Cardiac muscle cell (in vitro differentiated cells and primary cell): ENCODE results near the gene TMEM123. TPM values are rescaled to one million over a fixed set of nuclear protein-coding genes. Genes with fewer than 3 reads are reported as not detected.

Source experiments
- DNase-seq, 2 donors: peaks; one replicate each; pipeline versions ENCODE4 v3.0.0 to v3.0.0-alpha.2; 2010 to 2017; ENCODE audit warnings: low read depth in 1 of 2, low spot score in 1 of 2
- H3K27ac ChIP-seq: fragments of 200-600 bp; sonication (generic); 2 replicates; pipeline ENCODE4 v1.5.1; 2016
- H3K27me3 ChIP-seq: fragments of 200-600 bp; sonication (generic); 2 replicates; pipeline ENCODE4 v1.6.0; 2016; ENCODE audit warnings: control low read depth
- H3K36me3 ChIP-seq: fragments of 200-600 bp; sonication (generic); 2 replicates; pipeline ENCODE4 v1.5.1; 2016; ENCODE audit warnings: control low read depth
- H3K4me1 ChIP-seq: fragments of 200-600 bp; sonication (generic); 2 replicates; pipeline ENCODE4 v1.8.1; 2017; ENCODE audit warnings: low read depth, mild to moderate bottlenecking, mixed run types
- H3K4me3 ChIP-seq: fragments of 200-600 bp; sonication (generic); 2 replicates; pipeline ENCODE4 v1.5.1; 2016; ENCODE audit warnings: mild to moderate bottlenecking
- H3K9me3 ChIP-seq: fragments of 200-600 bp; sonication (generic); 2 replicates; pipeline ENCODE4 v1.5.1; 2017; ENCODE audit warnings: low read depth, mild to moderate bottlenecking, control low read depth
- polyA plus RNA-seq: library from polyadenylated mRNA; unstranded; fragments of >200 nt; fragmentation: Nextera tagmentation; extraction: Ambion mirVana; gene quantifications from 2 replicates; pipeline ENCODE4 v1.2.1, GENCODE V29; 2016
- total RNA-seq: library from RNA; depleted of rRNA; stranded (reverse); fragments of >200 nt; gene quantifications from 2 replicates; pipeline ENCODE4 v1.2.3, GENCODE V29; 2016
- TF ChIP-seq, protein P1 (sequence below): IDR thresholded peaks from 2 replicates; pipeline ENCODE4 v1.5.1; 2012; ENCODE audit warnings: low read depth, mild to moderate bottlenecking, low read length

TMEM123 gene
- total and polyA plus RNA-seq, 2 experiments from 2014 or later, result 86.3 to 92.6 TPM

DNA sequence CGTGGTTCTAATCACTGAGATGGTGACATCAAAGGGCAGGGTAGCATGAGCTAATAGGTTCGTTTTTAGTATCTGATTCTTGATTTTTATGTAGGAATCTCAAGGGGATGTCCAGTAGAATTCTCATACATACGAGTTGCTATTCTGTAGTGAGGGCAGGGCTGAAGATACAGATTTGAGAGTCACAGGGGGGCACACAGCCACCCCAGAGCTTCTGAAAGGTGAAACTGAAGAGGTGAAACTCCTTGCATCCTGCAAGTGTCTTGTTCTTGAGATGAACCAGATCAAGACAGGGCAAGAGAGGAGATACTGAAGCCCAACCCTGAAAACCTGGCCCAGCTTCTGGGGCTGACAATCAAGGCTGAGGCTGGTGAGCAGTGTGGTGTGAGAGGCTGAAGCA lies 35.6 kb upstream of the TMEM123 start:
- TF ChIP-seq, protein P1, sequence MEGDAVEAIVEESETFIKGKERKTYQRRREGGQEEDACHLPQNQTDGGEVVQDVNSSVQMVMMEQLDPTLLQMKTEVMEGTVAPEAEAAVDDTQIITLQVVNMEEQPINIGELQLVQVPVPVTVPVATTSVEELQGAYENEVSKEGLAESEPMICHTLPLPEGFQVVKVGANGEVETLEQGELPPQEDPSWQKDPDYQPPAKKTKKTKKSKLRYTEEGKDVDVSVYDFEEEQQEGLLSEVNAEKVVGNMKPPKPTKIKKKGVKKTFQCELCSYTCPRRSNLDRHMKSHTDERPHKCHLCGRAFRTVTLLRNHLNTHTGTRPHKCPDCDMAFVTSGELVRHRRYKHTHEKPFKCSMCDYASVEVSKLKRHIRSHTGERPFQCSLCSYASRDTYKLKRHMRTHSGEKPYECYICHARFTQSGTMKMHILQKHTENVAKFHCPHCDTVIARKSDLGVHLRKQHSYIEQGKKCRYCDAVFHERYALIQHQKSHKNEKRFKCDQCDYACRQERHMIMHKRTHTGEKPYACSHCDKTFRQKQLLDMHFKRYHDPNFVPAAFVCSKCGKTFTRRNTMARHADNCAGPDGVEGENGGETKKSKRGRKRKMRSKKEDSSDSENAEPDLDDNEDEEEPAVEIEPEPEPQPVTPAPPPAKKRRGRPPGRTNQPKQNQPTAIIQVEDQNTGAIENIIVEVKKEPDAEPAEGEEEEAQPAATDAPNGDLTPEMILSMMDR, result no peak
- Histone ChIP-seq H3K4me3 (no peak overlapping the region), H3K9me3 (no peaks in the 10 kb centered on the region), H3K27me3 (no peaks in the 10 kb centered on the region), H3K27ac (no peak overlapping the region), H3K4me1 (no peaks in the 10 kb centered on the region), H3K36me3 (no peaks in the 10 kb centered on the region)
- no peak for DNase-seq

GRCh38 chr11:102487214-102487613 lies 34.6 kb upstream of the TMEM123 start:
- Histone ChIP-seq H3K4me3 (no peak overlapping the region), H3K27me3 (no peaks in the 10 kb centered on the region), H3K9me3 (no peaks in the 10 kb centered on the region), H3K27ac (no peak overlapping the region), H3K36me3 (no peaks in the 10 kb centered on the region), H3K4me1 (no peaks in the 10 kb centered on the region)
- TF ChIP-seq, protein P1, result no peak
- no peak for DNase-seq

- H3K9me3 ChIP-seq, result no peaks in the 10 kb centered on the region
- no peak overlapping the region for H3K27ac ChIP-seq
- no peak overlapping the region for H3K4me3 ChIP-seq
- DNase-seq, result no peak
- H3K27me3 ChIP-seq, result no peaks in the 10 kb centered on the region
- H3K36me3 ChIP-seq, result no peaks in the 10 kb centered on the region
- TF ChIP-seq, protein P1, result no peak
- no peaks in the 10 kb centered on the region for H3K4me1 ChIP-seq
These were observed 34.0 kb upstream of the TMEM123 start for GRCh38 chr11:102486584-102486983.

DNA sequence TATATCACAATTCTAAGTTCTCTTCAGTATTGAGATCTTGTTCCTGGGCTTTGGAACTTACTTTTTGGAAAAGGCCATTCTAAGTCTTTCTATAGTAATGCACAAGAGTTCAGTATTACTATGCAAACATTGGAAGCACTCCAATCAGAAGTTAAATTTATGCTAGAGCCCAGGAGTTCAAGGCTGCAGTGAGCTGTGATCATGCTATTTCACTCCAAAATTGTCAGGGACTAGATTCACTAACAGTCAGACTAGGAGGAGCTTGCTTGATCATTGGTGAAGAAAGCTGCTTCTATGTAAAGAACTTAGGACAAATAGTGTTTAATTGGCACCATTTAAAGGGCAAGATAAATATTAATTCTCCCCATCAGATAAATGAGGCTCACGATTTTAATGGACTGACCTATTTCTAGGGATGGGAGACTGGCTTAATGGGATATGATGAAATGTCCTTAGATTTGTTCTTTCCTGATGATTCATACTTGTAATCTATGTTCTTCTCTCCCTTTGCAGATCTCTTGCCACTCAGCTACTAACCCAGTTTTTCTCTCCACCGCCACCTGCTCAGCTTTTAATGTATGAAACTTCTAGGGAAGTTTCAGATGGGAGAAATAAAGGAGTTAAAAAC lies 32.6 kb upstream of the TMEM123 start:
- H3K4me3 ChIP-seq, result no peak overlapping the region
- H3K4me1 ChIP-seq, result no peaks in the 10 kb centered on the region
- H3K9me3 ChIP-seq, result no peaks in the 10 kb centered on the region
- H3K36me3 ChIP-seq, result no peaks in the 10 kb centered on the region
- no peaks in the 10 kb centered on the region for H3K27me3 ChIP-seq
- H3K27ac ChIP-seq, result no peak overlapping the region
- DNase-seq, result peak in 1 of 2 donors; percentile 60
- TF ChIP-seq, protein P1, result no peak

GRCh38 chr11:102482433-102482832 lies 29.9 kb upstream of the TMEM123 start:
- Histone ChIP-seq H3K27me3 (no peaks in the 10 kb centered on the region), H3K9me3 (no peaks in the 10 kb centered on the region), H3K36me3 (no peaks in the 10 kb centered on the region), H3K4me3 (no peak overlapping the region), H3K27ac (no peak overlapping the region), H3K4me1 (no peaks in the 10 kb centered on the region)
- DNase-seq, result no peak
- TF ChIP-seq, protein P1, result no peak
